GM21423 (cell line): ENCODE measurements around the gene LSS.
"Not testable (repeated sequence)": the region's sequence is repeated elsewhere in the genome, so short reads cannot be mapped to it uniquely, and the experiment has no call there.

Experiments
- ATAC-seq: cut with Tn5 transposase; IDR thresholded peaks from one replicate; pipeline ENCODE4 v1.9.1; 2021; ENCODE audit warnings: mild to moderate bottlenecking, moderate library complexity; ENCODE audit not compliant: unreplicated experiment

LSS gene

GRCh38 chr21:46206163-46207005, 22.2 kb downstream of the LSS start:
- no peak for ATAC-seq

- ATAC-seq: no peak
These were observed 22.8 kb downstream of the LSS start for GRCh38 chr21:46205766-46206162.

- ATAC-seq: no peak
These were observed 23.4 kb downstream of the LSS start for GRCh38 chr21:46205166-46205565.

GRCh38 chr21:46203203-46203600, 25.4 kb downstream of the LSS start:
- no peak for ATAC-seq

GRCh38 chr21:46202592-46203202, 25.9 kb downstream of the LSS start:
- ATAC-seq: no peak

GRCh38 chr21:46200877-46201803, 27.4 kb downstream of the LSS start:
- ATAC-seq: not testable (repeated sequence)

GRCh38 chr21:46199436-46200373, 28.9 kb downstream of the LSS start:
- ATAC-seq: no peak

GRCh38 chr21:46196733-46197132, 31.8 kb downstream of the LSS start:
- no peak for ATAC-seq

GRCh38 chr21:46195595-46196195, 32.9 kb downstream of the LSS start:
- no peak for ATAC-seq

- no peak for ATAC-seq
These were observed 33.9 kb downstream of the LSS start for GRCh38 chr21:46194374-46195334.

- no peak for ATAC-seq
These were observed 34.7 kb downstream of the LSS start for GRCh38 chr21:46193829-46194373.

- ATAC-seq: no peak
These were observed 36.6 kb downstream of the LSS start for GRCh38 chr21:46191686-46192575.

GRCh38 chr21:46191257-46191685, 37.3 kb downstream of the LSS start:
- ATAC-seq: no peak

- ATAC-seq: no peak
These were observed 38.0 kb downstream of the LSS start for GRCh38 chr21:46190491-46191131.

GRCh38 chr21:46189959-46190490, 38.5 kb downstream of the LSS start:
- no peak for ATAC-seq

- no peak for ATAC-seq
These were observed 39.2 kb downstream of the LSS start for GRCh38 chr21:46189213-46189958.
